Glutamatergic neuron (in vitro differentiated cells): ENCODE results near the gene PPM1N. TPM values are rescaled to one million over a fixed set of nuclear protein-coding genes. Genes with fewer than 3 reads are reported as not detected.

Experiments
- DNase-seq: peaks from one replicate; pipeline ENCODE4 v3.0.0; 2022
- H3K27ac Mint-ChIP-seq: one replicate; pipeline ENCODE4 v1.8.0; 2020; ENCODE audit warnings: mild to moderate bottlenecking, mixed read lengths, inconsistent platforms; ENCODE audit not compliant: unreplicated experiment
- H3K27me3 Mint-ChIP-seq: one replicate; pipeline ENCODE4 v1.8.0; 2020; ENCODE audit warnings: mild to moderate bottlenecking, moderate library complexity, mixed read lengths, inconsistent platforms; ENCODE audit not compliant: unreplicated experiment
- H3K36me3 Mint-ChIP-seq: one replicate; pipeline ENCODE4 v1.8.0; 2020; ENCODE audit warnings: mild to moderate bottlenecking, mixed read lengths, inconsistent platforms; ENCODE audit not compliant: unreplicated experiment
- H3K4me1 Mint-ChIP-seq: one replicate; pipeline ENCODE4 v1.8.0; 2020; ENCODE audit warnings: mild to moderate bottlenecking, low read depth, mixed read lengths, inconsistent platforms; ENCODE audit not compliant: unreplicated experiment
- H3K4me3 Mint-ChIP-seq: one replicate; pipeline ENCODE4 v1.8.0; 2020; ENCODE audit warnings: mild to moderate bottlenecking, mixed read lengths, inconsistent platforms; ENCODE audit not compliant: unreplicated experiment
- H3K9me3 Mint-ChIP-seq: one replicate; pipeline ENCODE4 v1.8.0; 2020; ENCODE audit warnings: mild to moderate bottlenecking, moderate library complexity, mixed read lengths, inconsistent platforms; ENCODE audit not compliant: unreplicated experiment
- total RNA-seq: library from RNA; stranded (reverse); fragmentation: NEBNext Ultra II Directional; extraction: Animal tissue kit (Norgen Biotek cat#: 25700); gene quantifications from one replicate; pipeline ENCODE4 v1.2.1, GENCODE V29; 2021; ENCODE audit not compliant: unreplicated experiment
- TF ChIP-seq, protein P1 (sequence below): fragments of 200-600 bp; sonication (generic); IDR thresholded peaks from one replicate; pipeline ENCODE4 v1.5.0; 2021; ENCODE audit not compliant: partially characterized antibody, unreplicated experiment

The PPM1N gene
- total RNA-seq, 1 donor from 2014 or later, result 6.6 TPM

DNA sequence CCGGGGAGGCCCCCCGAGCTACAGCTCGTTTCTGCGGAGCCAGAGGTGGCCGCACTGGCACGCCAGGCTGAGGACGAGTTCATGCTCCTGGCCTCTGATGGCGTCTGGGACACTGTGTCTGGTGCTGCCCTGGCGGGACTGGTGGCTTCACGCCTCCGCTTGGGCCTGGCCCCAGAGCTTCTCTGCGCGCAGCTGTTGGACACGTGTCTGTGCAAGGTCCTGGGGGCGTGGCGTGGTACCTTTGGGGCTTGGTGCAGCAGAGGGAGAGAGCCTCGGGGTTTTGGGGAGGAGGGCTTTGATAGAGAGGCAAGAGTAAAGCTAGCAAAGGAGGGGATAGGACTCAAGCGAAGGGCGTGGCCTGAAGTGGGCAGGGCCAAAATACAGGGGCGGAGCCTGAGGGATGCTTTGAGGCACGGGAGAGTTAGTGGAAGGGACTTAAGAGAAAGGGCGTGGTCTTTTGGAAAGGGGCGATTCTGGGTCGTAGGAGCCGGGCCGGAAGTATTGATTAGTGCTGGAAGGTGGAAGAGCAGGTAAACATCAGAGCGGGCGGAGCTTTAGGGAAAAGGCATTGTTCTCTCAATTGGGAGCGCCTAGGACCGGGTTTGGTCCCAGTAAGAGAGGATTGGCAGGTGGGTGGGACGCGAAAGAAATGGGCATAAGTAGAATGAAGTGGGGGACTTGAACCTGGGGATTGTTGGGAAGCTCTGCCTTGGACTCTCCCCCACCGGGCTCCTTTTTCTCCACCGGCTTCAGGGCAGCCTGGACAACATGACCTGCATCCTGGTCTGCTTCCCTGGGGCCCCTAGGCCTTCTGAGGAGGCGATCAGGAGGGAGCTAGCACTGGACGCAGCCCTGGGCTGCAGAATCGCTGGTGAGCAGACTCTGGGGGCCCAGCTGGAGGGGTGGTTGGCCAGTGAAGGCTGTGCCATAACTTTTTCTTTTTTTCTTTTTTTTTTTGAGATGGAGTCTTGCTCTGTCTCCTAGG, 1.2 kb downstream of the PPM1N start:
- Mint-ChIP-seq H3K4me3 (peak overlapping the region; percentile 85), H3K4me1 (peaks cover 12% of the 10 kb centered on the region), H3K36me3 (no peaks in the 10 kb centered on the region), H3K9me3 (peaks cover 9% of the 10 kb centered on the region), H3K27me3 (peaks cover 17% of the 10 kb centered on the region), H3K27ac (peak overlapping the region; percentile 44)
- TF ChIP-seq, protein P1, sequence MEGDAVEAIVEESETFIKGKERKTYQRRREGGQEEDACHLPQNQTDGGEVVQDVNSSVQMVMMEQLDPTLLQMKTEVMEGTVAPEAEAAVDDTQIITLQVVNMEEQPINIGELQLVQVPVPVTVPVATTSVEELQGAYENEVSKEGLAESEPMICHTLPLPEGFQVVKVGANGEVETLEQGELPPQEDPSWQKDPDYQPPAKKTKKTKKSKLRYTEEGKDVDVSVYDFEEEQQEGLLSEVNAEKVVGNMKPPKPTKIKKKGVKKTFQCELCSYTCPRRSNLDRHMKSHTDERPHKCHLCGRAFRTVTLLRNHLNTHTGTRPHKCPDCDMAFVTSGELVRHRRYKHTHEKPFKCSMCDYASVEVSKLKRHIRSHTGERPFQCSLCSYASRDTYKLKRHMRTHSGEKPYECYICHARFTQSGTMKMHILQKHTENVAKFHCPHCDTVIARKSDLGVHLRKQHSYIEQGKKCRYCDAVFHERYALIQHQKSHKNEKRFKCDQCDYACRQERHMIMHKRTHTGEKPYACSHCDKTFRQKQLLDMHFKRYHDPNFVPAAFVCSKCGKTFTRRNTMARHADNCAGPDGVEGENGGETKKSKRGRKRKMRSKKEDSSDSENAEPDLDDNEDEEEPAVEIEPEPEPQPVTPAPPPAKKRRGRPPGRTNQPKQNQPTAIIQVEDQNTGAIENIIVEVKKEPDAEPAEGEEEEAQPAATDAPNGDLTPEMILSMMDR, result no peak
- peak; percentile 80 for DNase-seq

DNA sequence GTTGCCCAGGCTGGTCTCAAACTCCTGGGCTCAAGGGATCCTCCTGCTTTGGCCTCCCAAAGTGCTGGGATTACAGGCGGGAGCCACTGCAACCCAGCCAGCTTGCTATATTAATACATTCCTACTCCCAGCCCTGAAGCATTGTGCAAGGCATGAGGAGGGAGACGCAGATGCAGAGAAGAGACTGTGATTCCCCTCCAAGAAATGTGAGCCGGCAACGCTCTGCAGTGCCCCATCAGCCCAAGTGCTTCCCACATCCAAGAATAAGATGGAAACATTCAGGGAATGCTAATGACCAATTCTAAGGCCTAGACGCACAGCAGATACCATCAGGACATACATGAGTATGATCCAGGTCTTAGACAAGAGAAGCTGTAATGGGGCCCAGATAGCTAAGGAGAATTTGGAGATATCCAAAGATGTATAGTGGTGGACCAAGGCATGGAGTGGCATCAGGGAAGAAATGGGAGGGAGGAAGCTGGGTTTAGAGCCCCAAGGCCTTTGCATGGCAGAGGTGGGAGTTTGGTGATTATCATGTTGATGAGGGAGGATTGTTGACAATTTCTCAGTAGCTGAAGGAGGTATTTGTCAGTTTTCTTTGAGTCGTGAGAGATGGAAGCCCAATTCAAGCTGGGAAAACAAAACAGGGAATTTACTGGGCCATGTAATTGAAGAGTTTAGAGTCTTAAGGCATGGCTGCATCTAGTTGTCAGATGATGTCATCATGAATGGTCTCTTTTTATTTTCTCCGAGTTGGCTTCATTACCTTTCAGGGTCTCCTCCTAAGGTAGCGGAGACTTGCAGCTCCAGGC, 2.9 kb downstream of the PPM1N start:
- Mint-ChIP-seq H3K27ac (no peak overlapping the region), H3K4me3 (peak overlapping the region; percentile 56), H3K27me3 (peaks cover 13% of the 10 kb centered on the region), H3K9me3 (peaks cover 6% of the 10 kb centered on the region), H3K36me3 (no peaks in the 10 kb centered on the region), H3K4me1 (peaks cover 5% of the 10 kb centered on the region)
- no peak for DNase-seq
- TF ChIP-seq, protein P1, result no peak

DNA sequence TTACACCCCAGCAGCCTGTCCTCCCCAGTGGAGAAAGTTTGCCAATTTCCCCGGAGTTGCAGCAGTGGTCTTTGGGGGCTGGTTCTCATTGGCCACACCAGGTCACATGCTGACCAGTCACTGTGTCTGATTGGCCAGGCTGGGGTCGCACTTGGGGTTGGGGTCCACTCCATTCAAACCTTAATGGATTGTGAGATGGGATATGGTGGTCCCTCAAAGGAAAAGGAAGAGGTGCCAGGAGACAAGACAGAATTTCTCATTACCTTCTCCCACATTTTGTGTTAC, 3.4 kb downstream of the PPM1N start:
- H3K4me3 Mint-ChIP-seq, result no peak overlapping the region
- H3K36me3 Mint-ChIP-seq, result no peaks in the 10 kb centered on the region
- H3K27ac Mint-ChIP-seq, result no peak overlapping the region
- H3K4me1 Mint-ChIP-seq, result peaks cover 5% of the 10 kb centered on the region
- peaks cover 13% of the 10 kb centered on the region for H3K27me3 Mint-ChIP-seq
- DNase-seq, result no peak
- TF ChIP-seq, protein P1, result no peak
- H3K9me3 Mint-ChIP-seq, result peaks cover 6% of the 10 kb centered on the region

DNA sequence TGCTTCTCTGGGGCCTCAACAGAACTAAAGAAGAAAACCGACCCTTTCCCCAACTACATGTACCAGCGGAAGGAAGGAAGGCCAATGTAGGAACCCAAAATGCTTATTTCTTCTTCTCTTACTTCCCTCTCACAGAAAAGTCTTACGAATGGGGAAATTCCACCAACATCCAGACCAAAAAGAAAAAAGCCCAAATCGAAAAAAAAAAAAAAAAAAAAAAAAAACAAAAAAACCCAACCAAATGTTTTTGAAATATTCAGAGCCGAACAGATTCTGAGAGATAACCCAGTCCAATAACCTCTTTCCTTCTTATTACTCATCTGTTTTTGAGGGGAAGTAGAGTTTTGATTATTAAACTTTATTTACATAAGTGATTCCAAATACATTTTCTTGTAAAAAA, 3.9 kb downstream of the PPM1N start:
- Mint-ChIP-seq H3K4me1 (peaks cover 5% of the 10 kb centered on the region), H3K27me3 (peaks cover 14% of the 10 kb centered on the region), H3K4me3 (no peak overlapping the region)

More for the DNA sequence above, 3.9 kb downstream of the PPM1N start:
- Mint-ChIP-seq H3K27ac (no peak overlapping the region), H3K9me3 (peaks cover 8% of the 10 kb centered on the region), H3K36me3 (no peaks in the 10 kb centered on the region)
- DNase-seq, result no peak
- TF ChIP-seq, protein P1, result no peak
